B cell (primary cell): ENCODE data around the gene ZBTB8A. TPM values are rescaled to one million over a fixed set of nuclear protein-coding genes. Genes with fewer than 3 reads are reported as not detected.

ENCODE experiments used
- ATAC-seq: fragments of 200-7000 bp; cut with Tn5 transposase; one replicate; pipeline ENCODE4 v1.10.0; 2021; ENCODE audit warnings: low read depth, mild to moderate bottlenecking, moderate number of reproducible peaks, moderate library complexity
- CTCF ChIA-PET: fragments of 350-600 bp; sonication (Branson Sonifier 250); formaldehyde crosslinking; loops from one replicate; lab custom pipeline; 2021; ENCODE audit warnings: antibody characterized with exemption, inconsistent platforms; lab: Charles Lee
- POLR2A ChIA-PET: fragments of 350-600 bp; sonication (Branson Sonifier 250); formaldehyde crosslinking; loops from one replicate; lab custom pipeline; 2021; ENCODE audit warnings: antibody characterized with exemption; lab: Charles Lee
- DNase-seq: peaks from one replicate; pipeline ENCODE4 v3.0.0; 2013
- H2AFZ ChIP-seq: 2 replicates; pipeline ENCODE4 v1.6.1; 2012; ENCODE audit warnings: mild to moderate bottlenecking, low read depth, low read length; ENCODE audit not compliant: insufficient read depth, poor library complexity, severe bottlenecking
- H3K27ac ChIP-seq, 2 donors: 1 replicate in 1 of 2; 2 replicates in 1 of 2; pipeline ENCODE4 v1.5.1; 2012 to 2013; ENCODE audit warnings: low read length in 2 of 2, mild to moderate bottlenecking in 2 of 2, moderate library complexity in 1 of 2
- H3K27me3 ChIP-seq, 4 experiments: fragments of 200-600 bp in 1 of 4; sonication (generic) in 1 of 4; replicated peaks in 1 of 4; 1 replicate in 2 of 4; 2 replicates in 2 of 4; pipeline versions ENCODE4 v1.6.1 to v1.7.0; 2013 to 2016; ENCODE audit warnings: low read length in 3 of 4, mild to moderate bottlenecking in 2 of 4, mixed read lengths in 1 of 4, moderate library complexity in 1 of 4; ENCODE audit not compliant: insufficient read depth in 4 of 4, control insufficient read depth in 3 of 4; ENCODE audit errors: control extremely low read depth in 1 of 4
- H3K36me3 ChIP-seq, 2 experiments: replicated peaks in 1 of 2; 1 replicate in 1 of 2; 2 replicates in 1 of 2; pipeline versions ENCODE4 v1.6.1 to v1.7.1; 2013; ENCODE audit warnings: low read length in 1 of 2; ENCODE audit not compliant: insufficient read depth in 2 of 2, control insufficient read depth in 1 of 2; ENCODE audit errors: control extremely low read depth in 1 of 2, extremely low read depth in 1 of 2
- H3K4me1 ChIP-seq, 2 donors: fragments of 200-600 bp in 1 of 2; sonication (generic) in 1 of 2; 1 replicate in 1 of 2; 2 replicates in 1 of 2; pipeline versions ENCODE4 v1.5.1 to v1.6.1; 2013 to 2017; ENCODE audit warnings: low read length in 2 of 2; ENCODE audit not compliant: control insufficient read depth in 2 of 2, insufficient read depth in 2 of 2
- H3K4me2 ChIP-seq: replicated peaks from 2 replicates; pipeline ENCODE3; 2012; ENCODE audit warnings: mild to moderate bottlenecking, low read depth, low read length; ENCODE audit not compliant: poor library complexity, severe bottlenecking
- H3K4me3 ChIP-seq, 5 experiments: fragments of 200-600 bp in 1 of 5; sonication (generic) in 1 of 5; 1 replicate in 3 of 5; 2 replicates in 2 of 5; pipeline versions ENCODE4 v1.5.1 to v1.7.0; 2011 to 2016; ENCODE audit warnings: low read length in 4 of 5, mild to moderate bottlenecking in 4 of 5, low read depth in 2 of 5, control low read depth in 1 of 5, moderate library complexity in 1 of 5; ENCODE audit not compliant: insufficient read depth in 1 of 5; ENCODE audit errors: control extremely low read depth in 1 of 5, extremely low read depth in 1 of 5
- H3K79me2 ChIP-seq: fragments of 200-600 bp; sonication (generic); one replicate; pipeline ENCODE4 v1.6.0; 2016; ENCODE audit warnings: low read length; ENCODE audit not compliant: control insufficient read depth, insufficient read depth
- H3K9ac ChIP-seq: fragments of 200-600 bp; sonication (generic); 2 replicates; pipeline ENCODE4 v1.6.1; 2017; ENCODE audit warnings: mild to moderate bottlenecking, low read length, moderate library complexity
- H3K9me3 ChIP-seq, 3 donors: one replicate each; pipeline versions ENCODE4 v1.6.1 to v1.7.1; 2013; ENCODE audit warnings: low read length in 2 of 3; ENCODE audit not compliant: control insufficient read depth in 2 of 3, insufficient read depth in 1 of 3; ENCODE audit errors: control extremely low read depth in 1 of 3
- H4K20me1 ChIP-seq: 2 replicates; pipeline ENCODE4 v1.6.0; 2012; ENCODE audit warnings: mild to moderate bottlenecking, low read length; ENCODE audit not compliant: insufficient read depth, control insufficient read depth, poor library complexity, severe bottlenecking
- H3K27ac Mint-ChIP-seq: one replicate; pipeline ENCODE4 v1.8.0; 2021; ENCODE audit warnings: mixed read lengths
- H3K27me3 Mint-ChIP-seq: one replicate; pipeline ENCODE4 v1.8.0; 2021; ENCODE audit warnings: mixed read lengths
- H3K4me1 Mint-ChIP-seq: one replicate; pipeline ENCODE4 v1.8.0; 2021; ENCODE audit warnings: mixed read lengths
- H3K4me3 Mint-ChIP-seq: one replicate; pipeline ENCODE4 v1.8.0; 2021; ENCODE audit warnings: mixed read lengths
- H3K9me3 Mint-ChIP-seq: one replicate; pipeline ENCODE4 v1.8.0; 2022; ENCODE audit warnings: mixed read lengths; ENCODE audit not compliant: insufficient read depth
- EZH2 ChIP-seq: IDR thresholded peaks from 2 replicates; pipeline ENCODE4 v1.6.1; 2012; ENCODE audit warnings: borderline replicate concordance, low read depth, mild to moderate bottlenecking, moderate library complexity, low read length; ENCODE audit not compliant: insufficient read depth, poor library complexity, severe bottlenecking
- WGBS: methylation state at CpG from one replicate; pipeline ENCODE4 v1.1.5; 2013; ENCODE audit warnings: missing lambda C conversion rate; ENCODE audit not compliant: insufficient coverage; 5-methylcytosine and 5-hydroxymethylcytosine counted together
- intact Hi-C: fragments of 100-400 bp; cut with micrococcal nuclease; formaldehyde crosslinking; loops from one replicate; pipeline ENCODE4 v1.10.0; 2022
- polyA plus RNA-seq: library from polyadenylated mRNA; depleted of rRNA; stranded (reverse); fragments of >200 nt; gene quantifications from 2 replicates; pipeline ENCODE4 v1.2.3, GENCODE V29; 2012
- small RNA-seq: library from RNA; depleted of rRNA; stranded (forward); fragments of <200 nt; gene quantifications from one replicate; pipeline ENCODE3, GENCODE V24; 2012; ENCODE audit warnings: low replicate concordance, low read depth; ENCODE audit not compliant: insufficient read length
- total RNA-seq, 2 donors: library from RNA; stranded (reverse); fragments of 120-200 nt in 1 of 2; gene quantifications; 1 replicate in 1 of 2; 2 replicates in 1 of 2; pipeline versions ENCODE4 v1.2.3 to v1.2.4, GENCODE V29; 2013 to 2022

ZBTB8A gene
- total and polyA plus RNA-seq, 2 donors (not counting 1 experiment from before 2014, with no cell fraction given), result 0.04 to 0.17 TPM

DNA sequence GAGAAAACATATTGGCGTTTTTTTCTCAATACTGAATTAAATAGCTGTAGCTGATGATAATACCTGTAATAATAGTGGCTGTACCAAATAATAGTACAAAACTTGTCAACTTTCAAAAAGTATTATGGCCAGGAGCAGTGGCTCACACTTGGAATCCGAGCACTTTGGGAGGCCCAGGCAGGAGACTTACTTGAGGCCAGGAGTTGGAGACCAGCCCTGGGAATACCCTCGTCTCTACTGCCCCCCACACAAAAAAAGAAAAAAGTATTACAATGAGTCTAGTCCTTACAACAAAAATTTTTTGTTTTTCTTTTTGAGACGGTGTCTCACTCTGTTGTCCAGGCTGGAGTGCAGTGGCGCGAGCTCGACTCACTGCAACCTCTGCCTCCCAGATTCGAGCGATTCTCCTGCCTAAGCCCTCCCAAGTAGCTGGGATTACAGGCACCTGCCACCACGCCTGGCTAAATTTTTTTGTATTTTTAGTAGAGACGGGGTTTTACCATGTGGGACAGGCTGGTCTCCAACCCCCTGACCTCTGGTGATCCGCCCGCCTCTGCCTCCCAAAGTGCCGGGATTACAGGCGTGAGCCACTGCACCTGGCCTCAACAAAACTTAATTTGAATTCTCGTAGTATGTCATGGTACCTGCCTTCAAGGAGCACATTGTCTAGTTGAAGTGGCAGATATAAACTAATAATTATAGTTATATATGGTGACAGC is 113.2 kb downstream of the ZBTB8A start:
- Mint-ChIP-seq H3K27ac (peak overlapping the region; percentile 100), H3K27me3 (no peaks in the 10 kb centered on the region), H3K9me3 (no peaks in the 10 kb centered on the region), H3K4me3 (peak overlapping the region; percentile 98), H3K4me1 (peaks cover 58% of the 10 kb centered on the region)
- ATAC-seq (no peak), DNase-seq (no peak)
- peak overlapping the region; percentile 98 for H3K4me2 ChIP-seq
- H3K36me3 ChIP-seq, result peaks cover 2 to 39% of the 10 kb centered on the region in 2 experiments
- CTCF ChIA-PET, result interaction anchor here (0.8 kb wide), 1 partner anchor 39 kb away, joined by 4 read pairs; no protein-coding TSS in a partner anchor
- peak overlapping the region; percentile 88 for H3K9ac ChIP-seq
- whole genome bisulfite sequencing, result 91% methylated on average over 13 of the region's 16 CpGs
- no peaks in the 10 kb centered on the region for H3K27me3 ChIP-seq
- H3K4me3 ChIP-seq, result peak overlapping the region in 3 of 5 experiments; percentile 77 to 96 (median 81)
- POLR2A ChIA-PET, result no interaction called here
- H2AFZ ChIP-seq, result peak overlapping the region; percentile 79
- intact Hi-C loops, result loop anchor here (5.0 kb wide), 4 partner anchors 130 to 640 kb away; partner anchors contain the start of genes KHDRBS1, RNF19B and TRIM62
- peaks cover 78% of the 10 kb centered on the region for H3K79me2 ChIP-seq
- peaks cover 33% of the 10 kb centered on the region for H4K20me1 ChIP-seq
- H3K9me3 ChIP-seq, result no peaks in the 10 kb centered on the region
- TF ChIP-seq EZH2, result no peak
- H3K27ac ChIP-seq, result peak overlapping the region; percentile 91 to 100
- peaks cover 21 to 31% of the 10 kb centered on the region in 2 donors for H3K4me1 ChIP-seq

Small RNA genes within 50 kb of the gene (small RNA-seq; reads per million reads assigned to genes)
- not detected for gene RF00019

Other genes starting within 250 kb of the ZBTB8A start
- gene HDAC1, start 247.3 kb upstream of the ZBTB8A start, total RNA-seq, result 200 and 205 TPM in 2 replicates
- 170 and 184 TPM in 2 replicates for gene HDAC1, start 247.3 kb upstream of the ZBTB8A start, polyA plus RNA-seq
- gene MARCKSL1, start 203.2 kb upstream of the ZBTB8A start, total RNA-seq, result 73.2 and 77.6 TPM in 2 replicates
- 106 and 109 TPM in 2 replicates for gene MARCKSL1, start 203.2 kb upstream of the ZBTB8A start, polyA plus RNA-seq
- 33.7 and 33.8 TPM in 2 replicates for gene FAM229A, start 176.9 kb upstream of the ZBTB8A start, total RNA-seq
- gene FAM229A, start 176.9 kb upstream of the ZBTB8A start, polyA plus RNA-seq, result 33.3 and 40.9 TPM in 2 replicates
- 10.4 and 11.6 TPM in 2 replicates for gene TSSK3, start 176.9 kb upstream of the ZBTB8A start, total RNA-seq
- 1.5 and 1.8 TPM in 2 replicates for gene TSSK3, start 176.9 kb upstream of the ZBTB8A start, polyA plus RNA-seq
- 117 and 124 TPM in 2 replicates for gene BSDC1, start 145.0 kb upstream of the ZBTB8A start, total RNA-seq
- gene BSDC1, start 145.0 kb upstream of the ZBTB8A start, polyA plus RNA-seq, result 54.5 and 69.0 TPM in 2 replicates
- 0.02 and 0.05 TPM in 2 replicates for gene ZBTB8B, start 74.4 kb upstream of the ZBTB8A start, total RNA-seq
- not detected in 2 replicates for gene ZBTB8B, start 74.4 kb upstream of the ZBTB8A start, polyA plus RNA-seq
- gene ZBTB8OS, start 111.1 kb downstream of the ZBTB8A start, total RNA-seq, result 50.9 and 58.3 TPM in 2 replicates
- gene ZBTB8OS, start 111.1 kb downstream of the ZBTB8A start, polyA plus RNA-seq, result 35.1 and 46.8 TPM in 2 replicates
- gene RBBP4, start 111.8 kb downstream of the ZBTB8A start, total RNA-seq, result 192 and 204 TPM in 2 replicates
- 59.7 and 69.9 TPM in 2 replicates for gene RBBP4, start 111.8 kb downstream of the ZBTB8A start, polyA plus RNA-seq
- gene SYNC, start 163.3 kb downstream of the ZBTB8A start, total RNA-seq, result not detected in 2 replicates
- gene SYNC, start 163.3 kb downstream of the ZBTB8A start, polyA plus RNA-seq, result not detected in 2 replicates